ENCODE data around the gene SEC24B.

DNA sequence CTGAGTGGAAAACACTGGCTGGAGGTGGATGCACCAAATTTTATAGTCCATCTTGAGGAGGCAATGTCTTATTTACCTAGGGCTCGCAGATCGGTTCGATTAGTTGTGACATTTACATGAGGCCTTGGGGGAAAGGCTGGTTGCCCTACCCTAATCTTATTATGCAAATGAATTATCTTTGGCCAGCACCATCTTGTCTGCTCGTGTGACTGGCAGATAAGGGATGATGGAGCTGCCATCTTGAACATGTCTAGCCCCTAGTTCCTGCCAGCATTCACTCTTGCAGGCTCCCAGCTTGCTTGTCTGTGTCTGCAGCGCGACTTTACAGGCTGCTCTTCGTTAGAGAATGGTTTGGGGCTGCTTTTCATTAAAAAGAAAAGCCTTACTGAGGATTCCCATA is 61.9 kb downstream of the SEC24B start:
- TF ChIP-seq, protein P1, sequence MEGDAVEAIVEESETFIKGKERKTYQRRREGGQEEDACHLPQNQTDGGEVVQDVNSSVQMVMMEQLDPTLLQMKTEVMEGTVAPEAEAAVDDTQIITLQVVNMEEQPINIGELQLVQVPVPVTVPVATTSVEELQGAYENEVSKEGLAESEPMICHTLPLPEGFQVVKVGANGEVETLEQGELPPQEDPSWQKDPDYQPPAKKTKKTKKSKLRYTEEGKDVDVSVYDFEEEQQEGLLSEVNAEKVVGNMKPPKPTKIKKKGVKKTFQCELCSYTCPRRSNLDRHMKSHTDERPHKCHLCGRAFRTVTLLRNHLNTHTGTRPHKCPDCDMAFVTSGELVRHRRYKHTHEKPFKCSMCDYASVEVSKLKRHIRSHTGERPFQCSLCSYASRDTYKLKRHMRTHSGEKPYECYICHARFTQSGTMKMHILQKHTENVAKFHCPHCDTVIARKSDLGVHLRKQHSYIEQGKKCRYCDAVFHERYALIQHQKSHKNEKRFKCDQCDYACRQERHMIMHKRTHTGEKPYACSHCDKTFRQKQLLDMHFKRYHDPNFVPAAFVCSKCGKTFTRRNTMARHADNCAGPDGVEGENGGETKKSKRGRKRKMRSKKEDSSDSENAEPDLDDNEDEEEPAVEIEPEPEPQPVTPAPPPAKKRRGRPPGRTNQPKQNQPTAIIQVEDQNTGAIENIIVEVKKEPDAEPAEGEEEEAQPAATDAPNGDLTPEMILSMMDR (conservative IDR thresholded peaks at IDR 0.05 in 1 of 2, IDR thresholded peaks at IDR 0.05 in 1 of 2; ENCODE audit: extremely low read depth in 1 of 2, insufficient read depth in 1 of 2, low read depth in 1 of 2, low read length in 2 of 2): no peak
- no peak for TF ChIP-seq EZH2 (IDR thresholded peaks at IDR 0.05; ENCODE audit: borderline replicate concordance, low read length)
